ENCODE results near the gene PPP1R14C. TPM values are rescaled to one million over a fixed set of nuclear protein-coding genes. Genes with fewer than 3 reads are reported as not detected.
"Not testable (repeated sequence)": the region's sequence is repeated elsewhere in the genome, so short reads cannot be mapped to it uniquely, and the experiment has no call there.

PPP1R14C gene
- total RNA-seq, 2 donors from 2014 or later, result not detected

GRCh38 chr6:150126641-150127291 is 16.1 kb upstream of the PPP1R14C start:
- Mint-ChIP-seq H3K9me3 (no peaks in the 10 kb centered on the region), H3K27ac (no peak overlapping the region), H3K27me3 (peaks cover 24% of the 10 kb centered on the region), H3K4me3 (no peak overlapping the region), H3K36me3 (ENCODE audit: low read depth) (no peaks in the 10 kb centered on the region), H3K4me1 (no peaks in the 10 kb centered on the region)
- no peak for ATAC-seq (replicated peaks)

GRCh38 chr6:150128425-150128824 is 14.4 kb upstream of the PPP1R14C start:
- H3K27ac Mint-ChIP-seq, result no peak overlapping the region
- no peaks in the 10 kb centered on the region for H3K36me3 Mint-ChIP-seq (ENCODE audit: low read depth)
- no peak for ATAC-seq (replicated peaks)
- H3K4me3 Mint-ChIP-seq, result no peak overlapping the region
- H3K27me3 Mint-ChIP-seq, result peaks cover 19% of the 10 kb centered on the region
- H3K4me1 Mint-ChIP-seq, result no peaks in the 10 kb centered on the region
- no peaks in the 10 kb centered on the region for H3K9me3 Mint-ChIP-seq

GRCh38 chr6:150129616-150130505 is 13.0 kb upstream of the PPP1R14C start:
- Mint-ChIP-seq H3K4me3 (no peak overlapping the region), H3K36me3 (ENCODE audit: low read depth) (no peaks in the 10 kb centered on the region), H3K4me1 (no peaks in the 10 kb centered on the region), H3K9me3 (no peaks in the 10 kb centered on the region), H3K27ac (no peak overlapping the region), H3K27me3 (peaks cover 16% of the 10 kb centered on the region)
- ATAC-seq (replicated peaks), result no peak

GRCh38 chr6:150133686-150134085 is 9.2 kb upstream of the PPP1R14C start:
- Mint-ChIP-seq H3K9me3 (peaks cover 4% of the 10 kb centered on the region), H3K4me3 (no peak overlapping the region), H3K4me1 (no peaks in the 10 kb centered on the region), H3K27ac (no peak overlapping the region), H3K27me3 (peaks cover 22% of the 10 kb centered on the region), H3K36me3 (ENCODE audit: low read depth) (no peaks in the 10 kb centered on the region)
- ATAC-seq (replicated peaks), result no peak

- Mint-ChIP-seq H3K27ac (no peak overlapping the region), H3K9me3 (peaks cover 4% of the 10 kb centered on the region), H3K36me3 (ENCODE audit: low read depth) (no peaks in the 10 kb centered on the region), H3K27me3 (peaks cover 28% of the 10 kb centered on the region), H3K4me1 (no peaks in the 10 kb centered on the region), H3K4me3 (no peak overlapping the region)
- no peak for ATAC-seq (replicated peaks)
Observed at GRCh38 chr6:150134280-150134920, 8.4 kb upstream of the PPP1R14C start.

- H3K36me3 Mint-ChIP-seq (ENCODE audit: low read depth); H3K4me1 Mint-ChIP-seq; H3K4me3 Mint-ChIP-seq; ATAC-seq (replicated peaks); H3K27ac Mint-ChIP-seq; H3K9me3 Mint-ChIP-seq: not testable (repeated sequence)
- peaks cover 47% of the 10 kb centered on the region for H3K27me3 Mint-ChIP-seq
Observed at GRCh38 chr6:150137711-150138110, 5.1 kb upstream of the PPP1R14C start.

GRCh38 chr6:150138638-150139037 is 4.2 kb upstream of the PPP1R14C start:
- Mint-ChIP-seq H3K9me3 (peaks cover 4% of the 10 kb centered on the region), H3K27me3 (peaks cover 47% of the 10 kb centered on the region), H3K4me1 (no peaks in the 10 kb centered on the region), H3K36me3 (ENCODE audit: low read depth) (no peaks in the 10 kb centered on the region), H3K4me3 (no peak overlapping the region), H3K27ac (no peak overlapping the region)
- ATAC-seq (replicated peaks), result no peak

- ATAC-seq (replicated peaks), result no peak
- Mint-ChIP-seq H3K4me1 (no peaks in the 10 kb centered on the region), H3K9me3 (peaks cover 4% of the 10 kb centered on the region), H3K27ac (no peak overlapping the region), H3K4me3 (no peak overlapping the region), H3K27me3 (peaks cover 55% of the 10 kb centered on the region), H3K36me3 (ENCODE audit: low read depth) (no peaks in the 10 kb centered on the region)
Observed at GRCh38 chr6:150139533-150139932, 3.3 kb upstream of the PPP1R14C start.

GRCh38 chr6:150140236-150140969 is 2.4 kb upstream of the PPP1R14C start:
- H3K36me3 Mint-ChIP-seq (ENCODE audit: low read depth), result no peaks in the 10 kb centered on the region
- no peak overlapping the region for H3K27ac Mint-ChIP-seq
- H3K9me3 Mint-ChIP-seq, result peaks cover 4% of the 10 kb centered on the region
- ATAC-seq (replicated peaks), result no peak
- no peak overlapping the region for H3K4me3 Mint-ChIP-seq
- H3K4me1 Mint-ChIP-seq, result no peaks in the 10 kb centered on the region
- H3K27me3 Mint-ChIP-seq, result peaks cover 60% of the 10 kb centered on the region

- no peaks in the 10 kb centered on the region for H3K4me1 Mint-ChIP-seq
- no peak overlapping the region for H3K27ac Mint-ChIP-seq
- peaks cover 4% of the 10 kb centered on the region for H3K9me3 Mint-ChIP-seq
- peaks cover 62% of the 10 kb centered on the region for H3K27me3 Mint-ChIP-seq
- H3K4me3 Mint-ChIP-seq, result peak overlapping the region; percentile 48
- H3K36me3 Mint-ChIP-seq (ENCODE audit: low read depth), result no peaks in the 10 kb centered on the region
- peak; percentile 6 for ATAC-seq (replicated peaks)
Observed at GRCh38 chr6:150142097-150142669, 661 bp upstream of the PPP1R14C start.

- no peak for ATAC-seq (replicated peaks)
- H3K27me3 Mint-ChIP-seq, result peaks cover 64% of the 10 kb centered on the region
- H3K36me3 Mint-ChIP-seq (ENCODE audit: low read depth), result no peaks in the 10 kb centered on the region
- no peaks in the 10 kb centered on the region for H3K4me1 Mint-ChIP-seq
- H3K27ac Mint-ChIP-seq, result no peak overlapping the region
- peak overlapping the region; percentile 38 for H3K4me3 Mint-ChIP-seq
- no peaks in the 10 kb centered on the region for H3K9me3 Mint-ChIP-seq
Observed at GRCh38 chr6:150143516-150144293, 861 bp downstream of the PPP1R14C start.

GRCh38 chr6:150144294-150144868 is 1.5 kb downstream of the PPP1R14C start:
- H3K4me3 Mint-ChIP-seq, result peak overlapping the region; percentile 38
- no peak for ATAC-seq (replicated peaks)
- no peaks in the 10 kb centered on the region for H3K36me3 Mint-ChIP-seq (ENCODE audit: low read depth)

GRCh38 chr6:150145427-150145826 is 2.6 kb downstream of the PPP1R14C start:
- H3K9me3 Mint-ChIP-seq, result no peaks in the 10 kb centered on the region
- H3K4me3 Mint-ChIP-seq, result no peak overlapping the region
- ATAC-seq (replicated peaks), result no peak
- no peaks in the 10 kb centered on the region for H3K4me1 Mint-ChIP-seq
- H3K27me3 Mint-ChIP-seq, result peaks cover 63% of the 10 kb centered on the region
- H3K27ac Mint-ChIP-seq, result no peak overlapping the region
- no peaks in the 10 kb centered on the region for H3K36me3 Mint-ChIP-seq (ENCODE audit: low read depth)

More at GRCh38 chr6:150144294-150144868, 1.5 kb downstream of the PPP1R14C start:
- Mint-ChIP-seq H3K27ac (no peak overlapping the region), H3K4me1 (no peaks in the 10 kb centered on the region), H3K9me3 (no peaks in the 10 kb centered on the region), H3K27me3 (peaks cover 61% of the 10 kb centered on the region)

Measured in activated T-helper 17 cell treated with anti-CD3 and anti-CD28 coated beads, Interleukin-2, amount 50 U/mL, for 72 hours (primary cell).